ENCODE results near the gene SEL1L3. TPM values are rescaled to one million over a fixed set of nuclear protein-coding genes. Genes with fewer than 3 reads are reported as not detected.

Gene SEL1L3
- total and polyA plus RNA-seq, 9 of the 15 experiments (the other 6 are each of a cell fraction or from before 2014, with no cell fraction given): 10.0 to 44.3 (median 21.6) TPM

GRCh38 chr4:25790024-25790423, 72.8 kb downstream of the SEL1L3 start (continued):
- no peak for TF ChIP-seq TAF1 (IDR thresholded peaks at IDR 0.05; ENCODE audit: control insufficient read depth, extremely low read depth, insufficient read depth, low read length, severe bottlenecking)
- TF ChIP-seq, protein P1, sequence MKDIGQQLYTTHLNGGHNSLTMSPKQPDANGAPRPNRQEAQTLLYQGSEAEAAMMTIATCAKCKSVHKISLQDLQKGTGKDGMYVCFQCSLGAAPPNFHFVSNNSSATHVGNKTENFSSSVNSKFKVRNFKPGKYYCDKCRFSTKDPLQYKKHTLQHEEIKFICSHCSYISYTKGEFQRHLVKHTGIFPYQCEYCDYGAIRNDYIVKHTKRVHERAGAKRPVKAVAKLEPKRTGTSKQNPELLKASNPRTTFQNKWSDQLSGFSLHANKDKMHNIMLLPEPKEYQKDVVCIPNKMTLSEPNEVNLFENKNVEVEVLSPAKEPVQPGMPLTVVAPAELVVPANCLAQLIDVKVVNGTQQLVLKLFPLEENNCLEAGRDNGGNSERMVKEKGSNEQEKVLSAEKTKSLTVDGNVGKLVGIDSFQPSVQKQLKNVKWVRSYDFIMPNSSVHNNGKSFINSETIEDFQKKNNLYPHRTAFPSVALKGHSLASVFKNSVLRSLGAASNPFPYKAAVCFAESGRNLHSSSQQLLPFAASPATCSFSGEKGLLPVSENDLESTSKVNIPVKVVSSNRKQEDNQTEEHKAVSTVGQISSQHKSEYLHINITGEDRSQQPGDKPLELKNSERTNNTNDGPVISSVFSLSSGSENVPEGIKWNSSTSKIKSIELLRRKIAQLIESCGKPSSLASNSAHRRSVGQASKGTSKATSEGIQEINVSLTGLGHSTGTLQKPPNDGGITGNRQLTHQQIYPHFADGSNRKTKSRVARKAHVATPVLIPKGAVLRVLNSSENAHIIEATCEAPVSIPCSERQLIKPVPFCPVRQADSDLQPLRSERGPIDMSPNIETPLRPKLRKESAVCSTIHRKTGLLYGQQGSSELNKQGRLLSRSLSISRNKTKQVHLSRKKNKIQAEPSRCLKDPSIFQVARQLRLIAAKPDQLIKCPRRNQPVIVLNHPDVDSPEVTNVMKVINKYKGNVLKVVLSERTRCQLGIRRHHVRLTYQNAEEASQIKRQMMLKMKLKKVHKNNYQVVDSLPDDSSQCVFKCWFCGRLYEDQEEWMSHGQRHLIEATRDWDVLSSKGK (CRISPR knock-in tag; IDR thresholded peaks at IDR 0.05): no peak
- TF ChIP-seq SPI1 (IDR thresholded peaks at IDR 0.05; ENCODE audit: borderline replicate concordance, low read depth, low read length): no peak
- TF ChIP-seq, protein P2, sequence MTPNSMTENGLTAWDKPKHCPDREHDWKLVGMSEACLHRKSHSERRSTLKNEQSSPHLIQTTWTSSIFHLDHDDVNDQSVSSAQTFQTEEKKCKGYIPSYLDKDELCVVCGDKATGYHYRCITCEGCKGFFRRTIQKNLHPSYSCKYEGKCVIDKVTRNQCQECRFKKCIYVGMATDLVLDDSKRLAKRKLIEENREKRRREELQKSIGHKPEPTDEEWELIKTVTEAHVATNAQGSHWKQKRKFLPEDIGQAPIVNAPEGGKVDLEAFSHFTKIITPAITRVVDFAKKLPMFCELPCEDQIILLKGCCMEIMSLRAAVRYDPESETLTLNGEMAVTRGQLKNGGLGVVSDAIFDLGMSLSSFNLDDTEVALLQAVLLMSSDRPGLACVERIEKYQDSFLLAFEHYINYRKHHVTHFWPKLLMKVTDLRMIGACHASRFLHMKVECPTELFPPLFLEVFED (CRISPR knock-in tag; conservative IDR thresholded peaks at IDR 0.05): no peak
- TF ChIP-seq HMG20B (CRISPR knock-in tag; IDR thresholded peaks at IDR 0.05): no peak
- TF ChIP-seq JUN (IDR thresholded peaks at IDR 0.05; ENCODE audit: borderline replicate concordance, low read depth, low read length): no peak
- no peak for TF ChIP-seq JUN (CRISPR knock-in tag; IDR thresholded peaks at IDR 0.05; ENCODE audit: borderline replicate concordance)
- no peak for TF ChIP-seq NCOA4 (IDR thresholded peaks at IDR 0.05; ENCODE audit: partially characterized antibody)
